ENCODE results near the gene FANCG. TPM values are rescaled to one million over a fixed set of nuclear protein-coding genes. Genes with fewer than 3 reads are reported as not detected.
A peak's percentile ranks its signal among the peaks of the same experiment; 100 is the strongest.

FANCG gene
- total and polyA plus RNA-seq, 2 donors (not counting 1 experiment from before 2014, with no cell fraction given) = 26.5 to 40.1 TPM

GRCh38 chr9:35051069-35051967 lies 28.4 kb downstream of the FANCG start:
- DNase-seq (peak; percentile 63), ATAC-seq (ENCODE audit: low read depth) (peak; percentile 51)
- POLR2A ChIA-PET = interaction anchor here (0.7 kb wide), 1 partner anchor 154 kb away, joined by 4 read pairs; no protein-coding TSS in a partner anchor
- H3K4me3 Mint-ChIP-seq = no peak overlapping the region
- Histone ChIP-seq H3K9me3 (ENCODE audit: control extremely low read depth in 1 of 3, control insufficient read depth in 2 of 3, insufficient read depth in 1 of 3, low read length in 2 of 3) (no peaks in the 10 kb centered on the region), H3K4me3 (ENCODE audit: control extremely low read depth in 1 of 5, extremely low read depth in 1 of 5, insufficient read depth in 1 of 5, low read depth in 2 of 5, low read length in 4 of 5) (no peak overlapping the region), H3K4me1 (ENCODE audit: control insufficient read depth in 2 of 2, insufficient read depth in 2 of 2, low read length in 2 of 2) (no peaks in the 10 kb centered on the region), H3K27me3 (replicated peaks in 1 of 4; ENCODE audit: control extremely low read depth in 1 of 4, control insufficient read depth in 3 of 4, insufficient read depth in 4 of 4, low read length in 3 of 4) (no peaks in the 10 kb centered on the region), H3K9ac (ENCODE audit: low read length) (no peak overlapping the region), H3K4me2 (replicated peaks; ENCODE audit: low read depth, low read length, poor library complexity, severe bottlenecking) (no peak overlapping the region), H3K27ac (ENCODE audit: low read length in 2 of 2) (no peak overlapping the region), H3K36me3 (replicated peaks in 1 of 2; ENCODE audit: control extremely low read depth in 1 of 2, control insufficient read depth in 1 of 2, extremely low read depth in 1 of 2, insufficient read depth in 2 of 2, low read length in 1 of 2) (peaks cover 7 to 35% of the 10 kb centered on the region in 2 experiments), H3K79me2 (ENCODE audit: control insufficient read depth, insufficient read depth, low read length) (no peaks in the 10 kb centered on the region), H4K20me1 (ENCODE audit: control insufficient read depth, insufficient read depth, low read length, poor library complexity, severe bottlenecking) (peaks cover 2% of the 10 kb centered on the region), H2AFZ (ENCODE audit: insufficient read depth, low read depth, low read length, poor library complexity, severe bottlenecking) (no peak overlapping the region)
- peaks cover 4% of the 10 kb centered on the region for H3K4me1 Mint-ChIP-seq
- no peaks in the 10 kb centered on the region for H3K27me3 Mint-ChIP-seq
- 100% methylated on average over 2 of the region's 7 CpGs for WGBS (ENCODE audit: insufficient coverage)
- CTCF ChIA-PET = interaction anchor here (0.6 to 5.5 kb wide), 30 partner anchors 8 to 726 kb away, joined by 3 to 84 read pairs (median 3); partner anchors contain the start of gene VCP
- TF ChIP-seq EZH2 (IDR thresholded peaks at IDR 0.05; ENCODE audit: borderline replicate concordance, insufficient read depth, low read depth, low read length, poor library complexity, severe bottlenecking) (no peak), CTCF (IDR thresholded peaks at IDR 0.05) (peak; percentile 80)
- H3K27ac Mint-ChIP-seq = peak overlapping the region; percentile 0
- H3K9me3 Mint-ChIP-seq (ENCODE audit: insufficient read depth) = no peaks in the 10 kb centered on the region
- intact Hi-C loops (cut with micrococcal nuclease) = loop anchor here (1.0 to 2.0 kb wide), 2 partner anchors 19 to 152 kb away; no protein-coding TSS in a partner anchor

DNA sequence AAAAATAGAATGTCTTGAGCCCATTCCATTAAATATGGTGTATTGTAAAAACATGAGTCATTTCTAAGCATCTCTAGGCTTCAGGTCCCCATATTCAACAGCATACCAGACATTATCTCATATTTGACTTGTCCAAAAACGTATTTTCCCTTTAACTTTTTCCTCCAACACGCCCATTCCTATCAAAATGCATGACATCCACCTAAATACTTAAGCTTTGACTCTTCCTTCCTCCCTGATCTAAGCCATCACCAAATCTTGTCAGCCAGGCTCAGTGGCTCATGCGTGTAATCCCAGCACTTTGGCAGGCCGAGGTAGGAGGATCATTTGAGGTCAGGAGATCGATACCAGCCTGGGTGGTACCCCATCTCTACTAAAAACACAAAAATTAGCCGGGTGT lies 31.2 kb downstream of the FANCG start:
- TF ChIP-seq CTCF (IDR thresholded peaks at IDR 0.05) = no peak
- no peak for TF ChIP-seq EZH2 (IDR thresholded peaks at IDR 0.05; ENCODE audit: borderline replicate concordance, insufficient read depth, low read depth, low read length, poor library complexity, severe bottlenecking)
- Histone ChIP-seq H3K4me2 (replicated peaks; ENCODE audit: low read depth, low read length, poor library complexity, severe bottlenecking) (no peak overlapping the region), H3K4me1 (ENCODE audit: control insufficient read depth in 2 of 2, insufficient read depth in 2 of 2, low read length in 2 of 2) (no peaks in the 10 kb centered on the region), H3K27me3 (replicated peaks in 1 of 4; ENCODE audit: control extremely low read depth in 1 of 4, control insufficient read depth in 3 of 4, insufficient read depth in 4 of 4, low read length in 3 of 4) (no peaks in the 10 kb centered on the region), H3K36me3 (replicated peaks in 1 of 2; ENCODE audit: control extremely low read depth in 1 of 2, control insufficient read depth in 1 of 2, extremely low read depth in 1 of 2, insufficient read depth in 2 of 2, low read length in 1 of 2) (peaks cover 3 to 25% of the 10 kb centered on the region in 2 experiments), H3K27ac (ENCODE audit: low read length in 2 of 2) (no peak overlapping the region), H3K79me2 (ENCODE audit: control insufficient read depth, insufficient read depth, low read length) (no peaks in the 10 kb centered on the region), H3K9me3 (ENCODE audit: control extremely low read depth in 1 of 3, control insufficient read depth in 2 of 3, insufficient read depth in 1 of 3, low read length in 2 of 3) (no peaks in the 10 kb centered on the region), H2AFZ (ENCODE audit: insufficient read depth, low read depth, low read length, poor library complexity, severe bottlenecking) (no peak overlapping the region), H3K4me3 (ENCODE audit: control extremely low read depth in 1 of 5, extremely low read depth in 1 of 5, insufficient read depth in 1 of 5, low read depth in 2 of 5, low read length in 4 of 5) (no peak overlapping the region), H3K9ac (ENCODE audit: low read length) (no peak overlapping the region), H4K20me1 (ENCODE audit: control insufficient read depth, insufficient read depth, low read length, poor library complexity, severe bottlenecking) (no peaks in the 10 kb centered on the region)
- no peaks in the 10 kb centered on the region for H3K9me3 Mint-ChIP-seq (ENCODE audit: insufficient read depth)
- POLR2A ChIA-PET = no interaction called here
- peaks cover 4% of the 10 kb centered on the region for H3K4me1 Mint-ChIP-seq
- ATAC-seq (ENCODE audit: low read depth) (no peak), DNase-seq (no peak)
- no peak overlapping the region for H3K27ac Mint-ChIP-seq
- H3K27me3 Mint-ChIP-seq = no peaks in the 10 kb centered on the region
- CTCF ChIA-PET = interaction anchor here (1.3 to 5.5 kb wide), 2 partner anchors 22 to 149 kb away, joined by 3 to 84 read pairs; no protein-coding TSS in a partner anchor
- intact Hi-C loops (cut with micrococcal nuclease) = no loop called here
- H3K4me3 Mint-ChIP-seq = no peak overlapping the region
- WGBS (ENCODE audit: insufficient coverage) = 100% methylated on average over 3 of the region's 6 CpGs
